Activated CD8-positive, alpha-beta T cell treated with anti-CD3 and anti-CD28 coated beads for 36 hours (primary cell): Measurements from ENCODE around the gene EYS. TPM values are rescaled to one million over a fixed set of nuclear protein-coding genes. Genes with fewer than 3 reads are reported as not detected.

Source experiments
- ATAC-seq: fragments of 200-7000 bp; cut with Tn5 transposase; one replicate; pipeline ENCODE4 v1.10.0; 2021; ENCODE audit warnings: mild to moderate bottlenecking, moderate library complexity
- CTCF ChIA-PET: fragments of 350-600 bp; sonication (Branson Sonifier 250); formaldehyde crosslinking; loops from one replicate; lab custom pipeline; 2021; ENCODE audit warnings: antibody characterized with exemption; lab: Charles Lee
- POLR2A ChIA-PET: fragments of 350-600 bp; sonication (Branson Sonifier 250); formaldehyde crosslinking; loops from one replicate; lab custom pipeline; 2021; ENCODE audit warnings: antibody characterized with exemption; lab: Charles Lee
- DNase-seq: peaks from one replicate; pipeline ENCODE4 v3.0.0-alpha.2; 2020
- H3K27ac Mint-ChIP-seq: one replicate; pipeline ENCODE4 v1.8.0; 2021; ENCODE audit warnings: mild to moderate bottlenecking, mixed read lengths
- H3K27me3 Mint-ChIP-seq: one replicate; pipeline ENCODE4 v1.8.0; 2021; ENCODE audit warnings: mixed read lengths
- H3K36me3 Mint-ChIP-seq: one replicate; pipeline ENCODE4 v1.8.0; 2021; ENCODE audit warnings: low read depth, mixed read lengths
- H3K4me1 Mint-ChIP-seq: one replicate; pipeline ENCODE4 v1.8.0; 2021; ENCODE audit warnings: low read depth, mixed read lengths
- H3K4me3 Mint-ChIP-seq: one replicate; pipeline ENCODE4 v1.8.0; 2021; ENCODE audit warnings: mild to moderate bottlenecking, moderate library complexity, mixed read lengths
- H3K9me3 Mint-ChIP-seq: one replicate; pipeline ENCODE4 v1.8.0; 2021; ENCODE audit warnings: mixed read lengths
- CTCF ChIP-seq: fragments of 200-600 bp; IDR thresholded peaks from one replicate; pipeline ENCODE4 v1.8.0; 2022; ENCODE audit warnings: antibody characterized with exemption, mild to moderate bottlenecking
- intact Hi-C: fragments of 100-400 bp; cut with micrococcal nuclease; formaldehyde crosslinking; loops from one replicate; pipeline ENCODE4 v1.10.0; 2022
- total RNA-seq, 2 experiments: library from RNA; stranded (reverse); gene quantifications; one replicate each; pipeline ENCODE4 v1.2.3, GENCODE V29; 2021

EYS gene
- total RNA-seq, 2 experiments from 2014 or later: not detected

- H3K4me1 Mint-ChIP-seq: no peaks in the 10 kb centered on the region
- no peak overlapping the region for H3K4me3 Mint-ChIP-seq
- ChIA-PET POLR2A (no interaction called here), CTCF (no interaction called here)
- H3K9me3 Mint-ChIP-seq: peaks cover 7% of the 10 kb centered on the region
- TF ChIP-seq CTCF: no peak
- DNase-seq: no peak
- no peak for ATAC-seq
- no peaks in the 10 kb centered on the region for H3K27me3 Mint-ChIP-seq
- H3K27ac Mint-ChIP-seq: no peak overlapping the region
- intact Hi-C loops: no loop called here
- H3K36me3 Mint-ChIP-seq: no peaks in the 10 kb centered on the region
These were observed 991.4 kb downstream of the EYS start for GRCh38 chr6:64715624-64716023.

GRCh38 chr6:64714073-64714472 lies 993.0 kb downstream of the EYS start:
- Mint-ChIP-seq H3K9me3 (peaks cover 7% of the 10 kb centered on the region), H3K36me3 (no peaks in the 10 kb centered on the region), H3K27ac (no peak overlapping the region), H3K27me3 (no peaks in the 10 kb centered on the region), H3K4me3 (no peak overlapping the region), H3K4me1 (no peaks in the 10 kb centered on the region)
- DNase-seq (no peak), ATAC-seq (no peak)
- intact Hi-C loops: no loop called here
- ChIA-PET CTCF (no interaction called here), POLR2A (no interaction called here)
- no peak for TF ChIP-seq CTCF

GRCh38 chr6:64713175-64713574 lies 993.9 kb downstream of the EYS start:
- H3K27ac Mint-ChIP-seq: no peak overlapping the region
- H3K27me3 Mint-ChIP-seq: no peaks in the 10 kb centered on the region
- no peak overlapping the region for H3K4me3 Mint-ChIP-seq
- H3K4me1 Mint-ChIP-seq: no peaks in the 10 kb centered on the region
- TF ChIP-seq CTCF: no peak
- intact Hi-C loops: no loop called here
- ATAC-seq: no peak
- peaks cover 7% of the 10 kb centered on the region for H3K9me3 Mint-ChIP-seq
- no peaks in the 10 kb centered on the region for H3K36me3 Mint-ChIP-seq
- DNase-seq: no peak
- POLR2A ChIA-PET: no interaction called here
- CTCF ChIA-PET: no interaction called here

GRCh38 chr6:64712606-64713005 lies 994.4 kb downstream of the EYS start:
- Mint-ChIP-seq H3K4me1 (no peaks in the 10 kb centered on the region), H3K4me3 (no peak overlapping the region), H3K27ac (no peak overlapping the region), H3K27me3 (no peaks in the 10 kb centered on the region), H3K9me3 (peaks cover 7% of the 10 kb centered on the region), H3K36me3 (no peaks in the 10 kb centered on the region)
- DNase-seq (no peak), ATAC-seq (no peak)
- POLR2A ChIA-PET: no interaction called here
- TF ChIP-seq CTCF: no peak
- intact Hi-C loops: no loop called here
- CTCF ChIA-PET: no interaction called here

GRCh38 chr6:64703922-64704321 lies 1003.1 kb downstream of the EYS start:
- ATAC-seq (no peak), DNase-seq (no peak)
- peaks cover 12% of the 10 kb centered on the region for H3K9me3 Mint-ChIP-seq
- intact Hi-C loops: no loop called here
- H3K27ac Mint-ChIP-seq: no peak overlapping the region
- no peak overlapping the region for H3K4me3 Mint-ChIP-seq
- H3K36me3 Mint-ChIP-seq: no peaks in the 10 kb centered on the region
- no peaks in the 10 kb centered on the region for H3K4me1 Mint-ChIP-seq
- CTCF ChIA-PET: no interaction called here
- POLR2A ChIA-PET: no interaction called here
- H3K27me3 Mint-ChIP-seq: no peaks in the 10 kb centered on the region
- TF ChIP-seq CTCF: no peak
